HEK293 (cell line): ENCODE measurements around the gene CYBA.

Experiments
- CTCF ChIA-PET: fragments of 350-600 bp; formaldehyde crosslinking; extraction: SDS; loops from one replicate; lab custom pipeline; 2021; ENCODE audit warnings: antibody characterized with exemption; lab: Yijun Ruan, JAX
- POLR2A ChIA-PET: fragments of 300-600 bp; formaldehyde crosslinking; extraction: SDS; loops from one replicate; lab custom pipeline; 2020; ENCODE audit warnings: antibody characterized with exemption, inconsistent platforms; lab: Yijun Ruan, JAX
- H3K27ac ChIP-seq: fragments of 200-500 bp; sonication (Bioruptor generic); 2 replicates; pipeline ENCODE4 v1.5.1; 2014; ENCODE audit warnings: low read depth, low read length, control low read depth, inconsistent platforms; ENCODE audit errors: extremely low read depth
- H3K36me3 ChIP-seq, 2 experiments: fragments of 200-500 bp in 1 of 2; sonication (Bioruptor generic) in 1 of 2; 1 replicate in 1 of 2; 2 replicates in 1 of 2; pipeline ENCODE4 v1.5.1; 2014 to 2017; ENCODE audit warnings: inconsistent platforms in 2 of 2, low read length in 2 of 2; ENCODE audit not compliant: control insufficient read depth in 2 of 2, insufficient read depth in 1 of 2
- H3K4me1 ChIP-seq: fragments of 200-500 bp; sonication (Bioruptor generic); 2 replicates; pipeline ENCODE4 v1.5.1; 2014; ENCODE audit warnings: mild to moderate bottlenecking, low read length, inconsistent platforms; ENCODE audit not compliant: control insufficient read depth, insufficient read depth
- H3K4me3 ChIP-seq: 2 replicates; pipeline ENCODE4 v1.5.1; 2011; ENCODE audit warnings: low read depth, mild to moderate bottlenecking, control low read depth, low read length, moderate library complexity
- H3K9me3 ChIP-seq: fragments of 200-500 bp; sonication (Bioruptor generic); 2 replicates; pipeline ENCODE4 v1.5.1; 2014; ENCODE audit warnings: low read depth, low read length, inconsistent platforms; ENCODE audit not compliant: control insufficient read depth, insufficient read depth
- CTCF ChIP-seq: fragments of 450-650 bp; formaldehyde crosslinking; IDR thresholded peaks from 2 replicates; pipeline ENCODE4 v1.5.1; 2016; ENCODE audit warnings: missing biosample characterization, missing genetic modification characterization
- GLIS1 ChIP-seq: fragments of 450-650 bp; formaldehyde crosslinking; IDR thresholded peaks from 2 replicates; pipeline ENCODE4 v1.5.1; 2016; ENCODE audit warnings: missing biosample characterization, missing genetic modification characterization
- HOXA7 ChIP-seq: sonication (generic); formaldehyde crosslinking; IDR thresholded peaks from 2 replicates; pipeline ENCODE4 v1.8.1; 2022; ENCODE audit warnings: missing genetic modification reagents, borderline replicate concordance
- IKZF3 ChIP-seq: fragments of 450-650 bp; IDR thresholded peaks from 2 replicates; pipeline ENCODE4 v1.5.0; 2018; ENCODE audit warnings: missing biosample characterization, mild to moderate bottlenecking, missing genetic modification characterization, moderate library complexity
- MYNN ChIP-seq: fragments of 450-650 bp; formaldehyde crosslinking; IDR thresholded peaks from 2 replicates; pipeline ENCODE4 v1.5.1; 2016; ENCODE audit warnings: missing biosample characterization, missing genetic modification characterization, borderline replicate concordance
- ZBTB20 ChIP-seq: fragments of 450-650 bp; formaldehyde crosslinking; IDR thresholded peaks from 2 replicates; pipeline ENCODE4 v1.5.1; 2016; ENCODE audit warnings: missing biosample characterization, missing genetic modification characterization
- ZEB2 ChIP-seq: fragments of 450-650 bp; formaldehyde crosslinking; IDR thresholded peaks from 2 replicates; pipeline ENCODE4 v1.5.1; 2016; ENCODE audit warnings: missing biosample characterization, missing genetic modification characterization
- ZNF121 ChIP-seq: fragments of 450-650 bp; formaldehyde crosslinking; IDR thresholded peaks from 2 replicates; pipeline ENCODE4 v1.5.1; 2016; ENCODE audit warnings: missing biosample characterization, missing genetic modification characterization
- ZNF133 ChIP-seq: fragments of 450-650 bp; formaldehyde crosslinking; IDR thresholded peaks from 2 replicates; pipeline ENCODE4 v1.5.1; 2016; ENCODE audit warnings: missing biosample characterization, missing genetic modification characterization
- ZNF140 ChIP-seq: fragments of 450-650 bp; formaldehyde crosslinking; IDR thresholded peaks from 2 replicates; pipeline ENCODE4 v1.5.1; 2016; ENCODE audit warnings: missing biosample characterization, missing genetic modification characterization
- ZNF239 ChIP-seq: fragments of 450-650 bp; formaldehyde crosslinking; IDR thresholded peaks from 2 replicates; pipeline ENCODE4 v1.5.1; 2016; ENCODE audit warnings: missing biosample characterization, missing genetic modification characterization
- ZNF274 ChIP-seq, 2 experiments: fragments of 200-500 bp in 1 of 2; fragments of 450-650 bp in 1 of 2; sonication (Bioruptor generic) in 1 of 2; formaldehyde crosslinking in 1 of 2; IDR thresholded peaks; 2 replicates each; pipeline versions ENCODE4 v1.5.1 to v1.6.1; 2014 to 2016; ENCODE audit warnings: borderline replicate concordance in 1 of 2, inconsistent platforms in 1 of 2, low read length in 1 of 2, missing biosample characterization in 1 of 2, missing genetic modification characterization in 1 of 2
- ZNF341 ChIP-seq: fragments of 450-650 bp; formaldehyde crosslinking; IDR thresholded peaks from 2 replicates; pipeline ENCODE4; 2016; ENCODE audit warnings: low read depth, missing biosample characterization, missing genetic modification characterization
- ZNF433 ChIP-seq: fragments of 450-650 bp; formaldehyde crosslinking; IDR thresholded peaks from 2 replicates; pipeline ENCODE4 v1.5.1; 2016; ENCODE audit warnings: missing biosample characterization, missing genetic modification characterization, low read depth
- ZNF510 ChIP-seq: fragments of 450-650 bp; formaldehyde crosslinking; IDR thresholded peaks from 2 replicates; pipeline ENCODE4 v1.5.1; 2018; ENCODE audit warnings: mild to moderate bottlenecking, missing genetic modification characterization, missing biosample characterization; ENCODE audit not compliant: insufficient replicate concordance
- ZNF555 ChIP-seq: fragments of 450-650 bp; formaldehyde crosslinking; conservative IDR thresholded peaks from 2 replicates; pipeline ENCODE4 v1.5.1; 2017; ENCODE audit warnings: missing biosample characterization, mild to moderate bottlenecking, missing genetic modification characterization, inconsistent platforms
- ZNF571 ChIP-seq: fragments of 450-650 bp; formaldehyde crosslinking; IDR thresholded peaks from 2 replicates; pipeline ENCODE4 v1.5.0; 2017; ENCODE audit warnings: missing biosample characterization, missing genetic modification characterization
- ZNF623 ChIP-seq: fragments of 450-650 bp; formaldehyde crosslinking; IDR thresholded peaks from 2 replicates; pipeline ENCODE4 v1.5.1; 2016; ENCODE audit warnings: missing biosample characterization, missing genetic modification characterization
- ZNF645 ChIP-seq: fragments of 450-650 bp; formaldehyde crosslinking; IDR thresholded peaks from 2 replicates; pipeline ENCODE4; 2016; ENCODE audit warnings: missing biosample characterization, missing genetic modification characterization
- ZNF677 ChIP-seq: fragments of 450-650 bp; IDR thresholded peaks from 2 replicates; pipeline ENCODE4 v1.5.0; 2018; ENCODE audit warnings: missing biosample characterization, mild to moderate bottlenecking, missing genetic modification characterization, moderate library complexity
- TF ChIP-seq, protein P1 (sequence below): sonication (generic); formaldehyde crosslinking; IDR thresholded peaks from 2 replicates; pipeline ENCODE4 v1.8.1; 2022; ENCODE audit warnings: mild to moderate bottlenecking, moderate library complexity, missing genetic modification reagents

Gene CYBA

GRCh38 chr16:88698646-88699045 lies 47.8 kb upstream of the CYBA start:
- ChIA-PET POLR2A (no interaction called here), CTCF (no interaction called here)
- no peak overlapping the region for H3K4me3 ChIP-seq
- peaks cover 0 to 49% of the 10 kb centered on the region in 2 experiments; a peak in 2 of 3 replicates for H3K36me3 ChIP-seq
- no peak overlapping the region for H3K27ac ChIP-seq
- TF ChIP-seq, protein P1, sequence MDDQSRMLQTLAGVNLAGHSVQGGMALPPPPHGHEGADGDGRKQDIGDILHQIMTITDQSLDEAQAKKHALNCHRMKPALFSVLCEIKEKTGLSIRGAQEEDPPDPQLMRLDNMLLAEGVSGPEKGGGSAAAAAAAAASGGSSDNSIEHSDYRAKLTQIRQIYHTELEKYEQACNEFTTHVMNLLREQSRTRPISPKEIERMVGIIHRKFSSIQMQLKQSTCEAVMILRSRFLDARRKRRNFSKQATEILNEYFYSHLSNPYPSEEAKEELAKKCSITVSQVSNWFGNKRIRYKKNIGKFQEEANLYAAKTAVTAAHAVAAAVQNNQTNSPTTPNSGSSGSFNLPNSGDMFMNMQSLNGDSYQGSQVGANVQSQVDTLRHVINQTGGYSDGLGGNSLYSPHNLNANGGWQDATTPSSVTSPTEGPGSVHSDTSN (CRISPR knock-in tag) = no peak
- no peak for TF ChIP-seq ZNF677
- no peak for TF ChIP-seq ZNF341 (tag by site-specific recombination)
- no peak for TF ChIP-seq ZNF623 (tag by site-specific recombination)
- no peak for TF ChIP-seq ZNF433 (tag by site-specific recombination)
- no peak for TF ChIP-seq GLIS1
- TF ChIP-seq IKZF3 (tag by site-specific recombination) = no peak
- TF ChIP-seq MYNN (tag by site-specific recombination) = no peak
- TF ChIP-seq ZNF555 (tag by site-specific recombination) = no peak
- TF ChIP-seq ZBTB20 (tag by site-specific recombination) = no peak
- TF ChIP-seq ZNF121 (tag by site-specific recombination) = no peak
- TF ChIP-seq ZNF645 (tag by site-specific recombination) = no peak
- TF ChIP-seq ZEB2 = no peak
- TF ChIP-seq ZNF140 = no peak
- TF ChIP-seq ZNF133 = no peak
- TF ChIP-seq HOXA7 = no peak
- no peak for TF ChIP-seq ZNF239
- no peak for TF ChIP-seq ZNF571 (tag by site-specific recombination)
- TF ChIP-seq ZNF510 (tag by site-specific recombination) = no peak
- no peaks in the 10 kb centered on the region for H3K9me3 ChIP-seq
- H3K4me1 ChIP-seq = no peaks in the 10 kb centered on the region

GRCh38 chr16:88697831-88698615 lies 47.2 kb upstream of the CYBA start:
- Histone ChIP-seq H3K4me3 (no peak overlapping the region), H3K36me3 (peaks cover 0 to 49% of the 10 kb centered on the region in 2 experiments; a peak in 2 of 3 replicates), H3K9me3 (no peaks in the 10 kb centered on the region), H3K27ac (no peak overlapping the region; the same call in 1 of the 2 replicates), H3K4me1 (no peaks in the 10 kb centered on the region)
- TF ChIP-seq CTCF (tag by site-specific recombination) (peak; percentile 72), ZNF274 (IDR thresholded peaks at IDR 0.05; ENCODE audit: low read length) (no peak), ZNF274 (tag by site-specific recombination; IDR thresholded peaks at IDR 0.05; ENCODE audit: borderline replicate concordance) (no peak)
- ChIA-PET CTCF (no interaction called here), POLR2A (interaction anchor here (1.0 kb wide), 1 partner anchor 7 kb away, joined by 3 read pairs; no protein-coding TSS in a partner anchor)
